Measurements from ENCODE around the gene PPP1R13B. TPM values are rescaled to one million over a fixed set of nuclear protein-coding genes. Genes with fewer than 3 reads are reported as not detected.

Gene PPP1R13B
- total RNA-seq, 2 experiments from 2014 or later: 8.2 to 18.9 TPM

- no peaks in the 10 kb centered on the region for H3K79me2 ChIP-seq (ENCODE audit: insufficient read depth, low read depth, low read length)
- CTCF ChIA-PET (ENCODE audit: unreplicated experiment): no interaction called here
- intact Hi-C loops (cut with micrococcal nuclease; ENCODE audit: unreplicated experiment): no loop called here
- H3K27ac ChIP-seq (ENCODE audit: low read depth, low read length, poor library complexity, severe bottlenecking): no peak overlapping the region
- H3K4me1 ChIP-seq (ENCODE audit: insufficient read depth, low read length, poor library complexity, severe bottlenecking): no peaks in the 10 kb centered on the region
- H3K36me3 ChIP-seq (ENCODE audit: insufficient read depth, low read length): no peaks in the 10 kb centered on the region
- no peaks in the 10 kb centered on the region for H3K9me2 ChIP-seq (ENCODE audit: insufficient read depth, low read length)
- TF ChIP-seq CTCF (conservative IDR thresholded peaks at IDR 0.05; ENCODE audit: low read length) (no peak), EZH2phosphoT487 (IDR thresholded peaks at IDR 0.05; ENCODE audit: borderline replicate concordance, low read depth, low read length) (no peak)
- no peaks in the 10 kb centered on the region for H4K20me1 ChIP-seq (ENCODE audit: insufficient read depth, low read length)
- H3K4me2 ChIP-seq (ENCODE audit: low read length): no peak overlapping the region
- no peak overlapping the region for H2AFZ ChIP-seq (ENCODE audit: low read length)
- no peak overlapping the region for H3K4me3 ChIP-seq (ENCODE audit: low read depth, low read length, poor library complexity, severe bottlenecking)
- POLR2A ChIA-PET: no interaction called here
- BruUV-seq (replicated peaks): no TSS peak
- no peak for DNase-seq (ENCODE audit: low spot score)
- no peaks in the 10 kb centered on the region for H3K9me3 ChIP-seq (ENCODE audit: low read length)
Observed at GRCh38 chr14:103885509-103885932, 38.1 kb upstream of the PPP1R13B start.

- no peak for DNase-seq (ENCODE audit: low spot score)
- Histone ChIP-seq H2AFZ (ENCODE audit: low read length) (no peak overlapping the region), H3K4me3 (ENCODE audit: low read depth, low read length, poor library complexity, severe bottlenecking) (no peak overlapping the region), H3K36me3 (ENCODE audit: insufficient read depth, low read length) (no peaks in the 10 kb centered on the region), H3K4me2 (ENCODE audit: low read length) (no peak overlapping the region), H4K20me1 (ENCODE audit: insufficient read depth, low read length) (no peaks in the 10 kb centered on the region), H3K4me1 (ENCODE audit: insufficient read depth, low read length, poor library complexity, severe bottlenecking) (no peaks in the 10 kb centered on the region), H3K9me3 (ENCODE audit: low read length) (no peaks in the 10 kb centered on the region), H3K79me2 (ENCODE audit: insufficient read depth, low read depth, low read length) (no peaks in the 10 kb centered on the region), H3K9me2 (ENCODE audit: insufficient read depth, low read length) (no peaks in the 10 kb centered on the region), H3K27ac (ENCODE audit: low read depth, low read length, poor library complexity, severe bottlenecking) (no peak overlapping the region)
- TF ChIP-seq CTCF (conservative IDR thresholded peaks at IDR 0.05; ENCODE audit: low read length) (no peak), EZH2phosphoT487 (IDR thresholded peaks at IDR 0.05; ENCODE audit: borderline replicate concordance, low read depth, low read length) (no peak)
- ChIA-PET CTCF (ENCODE audit: unreplicated experiment) (no interaction called here), POLR2A (no interaction called here)
- intact Hi-C loops (cut with micrococcal nuclease; ENCODE audit: unreplicated experiment): no loop called here
- BruUV-seq (replicated peaks): no TSS peak
Observed at GRCh38 chr14:103884854-103885253, 37.5 kb upstream of the PPP1R13B start.

GRCh38 chr14:103883263-103883523 is 35.8 kb upstream of the PPP1R13B start:
- Histone ChIP-seq H3K4me2 (ENCODE audit: low read length) (no peak overlapping the region), H3K4me1 (ENCODE audit: insufficient read depth, low read length, poor library complexity, severe bottlenecking) (no peaks in the 10 kb centered on the region), H3K9me2 (ENCODE audit: insufficient read depth, low read length) (no peaks in the 10 kb centered on the region), H3K36me3 (ENCODE audit: insufficient read depth, low read length) (no peaks in the 10 kb centered on the region), H3K4me3 (ENCODE audit: low read depth, low read length, poor library complexity, severe bottlenecking) (no peak overlapping the region), H3K27ac (ENCODE audit: low read depth, low read length, poor library complexity, severe bottlenecking) (no peak overlapping the region), H3K79me2 (ENCODE audit: insufficient read depth, low read depth, low read length) (no peaks in the 10 kb centered on the region), H3K9me3 (ENCODE audit: low read length) (no peaks in the 10 kb centered on the region), H4K20me1 (ENCODE audit: insufficient read depth, low read length) (no peaks in the 10 kb centered on the region), H2AFZ (ENCODE audit: low read length) (no peak overlapping the region)
- no TSS peak for BruUV-seq (replicated peaks)
- TF ChIP-seq CTCF (conservative IDR thresholded peaks at IDR 0.05; ENCODE audit: low read length) (no peak), EZH2phosphoT487 (IDR thresholded peaks at IDR 0.05; ENCODE audit: borderline replicate concordance, low read depth, low read length) (no peak)
- ChIA-PET POLR2A (no interaction called here), CTCF (ENCODE audit: unreplicated experiment) (no interaction called here)
- intact Hi-C loops (cut with micrococcal nuclease; ENCODE audit: unreplicated experiment): no loop called here
- DNase-seq (ENCODE audit: low spot score): no peak
